Measurements from ENCODE around the gene RNASE8.

- TF ChIP-seq CTCF (conservative IDR thresholded peaks at IDR 0.05; ENCODE audit: low read depth, low read length) (no peak), MXI1 (IDR thresholded peaks at IDR 0.05; ENCODE audit: borderline replicate concordance, low read depth, low read length) (no peak), RAD21 (IDR thresholded peaks at IDR 0.05; ENCODE audit: low read length) (no peak), FOS (IDR thresholded peaks at IDR 0.05; ENCODE audit: low read depth, low read length) (no peak), BHLHE40 (IDR thresholded peaks at IDR 0.05; ENCODE audit: low read depth, low read length) (no peak), USF2 (IDR thresholded peaks at IDR 0.05; ENCODE audit: low read depth, low read length) (no peak), POLR2A (IDR thresholded peaks at IDR 0.05; ENCODE audit: low read depth, low read length) (no peak), MAFK (IDR thresholded peaks at IDR 0.05; ENCODE audit: low read depth, low read length) (no peak), RCOR1 (IDR thresholded peaks at IDR 0.05; ENCODE audit: insufficient replicate concordance, low read length) (no peak), CEBPB (IDR thresholded peaks at IDR 0.05; ENCODE audit: low read depth, low read length) (no peak), CHD1 (IDR thresholded peaks at IDR 0.05; ENCODE audit: low read depth, low read length) (no peak)
These were observed 32.2 kb downstream of the RNASE8 start for GRCh38 chr14:21089877-21090193.
